ENCODE data around the gene CXCL16. TPM values are rescaled to one million over a fixed set of nuclear protein-coding genes. Genes with fewer than 3 reads are reported as not detected.

Gene CXCL16, protein sequence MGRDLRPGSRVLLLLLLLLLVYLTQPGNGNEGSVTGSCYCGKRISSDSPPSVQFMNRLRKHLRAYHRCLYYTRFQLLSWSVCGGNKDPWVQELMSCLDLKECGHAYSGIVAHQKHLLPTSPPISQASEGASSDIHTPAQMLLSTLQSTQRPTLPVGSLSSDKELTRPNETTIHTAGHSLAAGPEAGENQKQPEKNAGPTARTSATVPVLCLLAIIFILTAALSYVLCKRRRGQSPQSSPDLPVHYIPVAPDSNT
- total RNA-seq (2022; extraction: Qiagen RNA extraction; ENCODE audit: low read depth), result 11.6 to 20.8 TPM (median 17.1 TPM) in 5 replicates

DNA sequence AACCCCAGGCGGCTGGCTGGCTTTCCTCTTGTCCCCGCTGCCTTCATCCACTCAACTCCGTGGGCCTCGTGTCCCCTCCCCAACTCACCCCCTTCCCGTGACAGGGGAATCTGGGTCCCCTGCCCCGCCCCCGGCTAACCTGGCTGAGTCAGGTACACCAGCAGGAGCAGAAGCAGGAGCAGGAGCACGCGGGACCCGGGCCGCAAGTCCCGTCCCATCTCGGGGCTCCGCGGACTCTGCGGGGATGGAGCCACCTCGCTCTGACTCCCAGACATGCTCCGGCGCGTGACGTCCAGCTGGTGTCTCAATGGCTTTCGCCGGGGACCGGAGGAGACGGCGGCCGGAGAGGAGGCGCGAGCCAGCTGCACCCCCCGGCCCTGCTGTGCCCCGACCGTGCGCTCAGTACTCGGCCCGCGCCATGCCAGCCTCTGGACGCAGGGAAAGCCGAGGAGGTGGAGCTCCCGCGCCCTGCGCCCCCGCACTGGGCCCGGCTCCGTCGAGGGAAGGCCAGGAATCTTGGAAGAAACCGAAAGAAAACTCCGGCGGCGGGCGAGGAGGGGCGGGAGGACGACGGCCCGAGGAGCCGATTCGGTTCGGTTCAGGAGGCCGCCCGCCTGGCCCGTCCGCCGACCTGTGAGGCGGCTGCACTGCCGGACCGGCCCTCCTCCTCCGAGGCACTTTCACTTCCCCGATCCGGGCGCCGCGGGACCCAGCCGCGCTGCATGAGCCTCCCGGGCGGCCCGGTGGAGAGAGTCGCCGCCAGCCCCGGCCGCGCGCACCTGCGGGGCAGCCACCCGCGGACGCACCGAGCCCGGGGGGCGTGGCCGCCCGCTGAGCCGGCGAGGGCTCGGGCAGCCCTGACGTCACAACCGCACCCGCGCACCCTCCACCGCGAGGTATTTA, at the start of gene CXCL16, which contains the start of gene ZMYND15:
TSS of gene CXCL16 (minus strand) at position 807 of the 903 bp plus-strand sequence. CDS start at position 218, 589 bp downstream.
TSS of gene ZMYND15 (plus strand) at position 712 of the 903 bp plus-strand sequence. CDS start 716 bp downstream, outside the sequence.

DNA sequence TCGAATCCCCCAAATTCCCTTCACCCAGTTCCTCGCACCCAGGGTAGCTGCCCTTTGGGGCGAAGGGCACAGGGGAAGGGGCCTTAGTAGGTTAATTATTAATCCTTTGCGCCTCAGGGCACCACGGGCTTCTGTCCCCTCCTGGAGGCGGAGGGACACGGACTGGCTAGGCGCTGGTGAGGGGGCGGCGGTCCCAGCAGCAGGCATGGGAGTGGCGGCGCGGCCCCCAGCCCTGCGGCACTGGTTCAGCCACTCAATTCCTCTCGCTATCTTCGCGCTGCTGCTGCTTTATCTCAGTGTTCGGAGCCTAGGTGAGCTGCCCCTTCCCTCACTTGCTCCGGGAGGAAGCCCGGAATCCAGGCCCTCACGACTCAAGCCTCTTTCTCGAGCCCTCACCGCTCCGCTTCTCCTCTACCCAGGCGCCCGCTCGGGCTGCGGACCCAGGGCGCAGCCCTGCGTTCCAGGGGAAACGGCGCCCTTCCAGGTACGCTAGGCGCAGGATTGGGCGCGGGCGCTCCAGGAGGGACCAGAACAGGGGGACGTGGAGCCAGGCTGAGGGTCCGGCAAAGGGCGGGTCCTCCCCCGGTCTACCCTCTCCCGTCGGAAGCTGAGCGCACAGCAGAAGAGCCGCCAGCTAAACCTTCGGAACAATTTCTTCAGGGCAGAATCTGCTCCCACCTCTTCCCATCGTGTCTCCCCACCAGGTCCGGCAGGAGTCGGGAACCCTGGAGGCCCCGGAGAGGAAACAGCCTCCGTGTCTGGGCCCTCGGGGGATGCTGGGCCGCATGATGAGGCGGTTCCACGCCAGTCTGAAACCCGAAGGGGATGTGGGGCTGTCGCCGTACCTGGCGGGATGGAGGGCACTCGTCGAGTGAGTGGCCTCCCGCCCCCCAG, 49.3 kb upstream of the CXCL16 start, which contains the start of gene GLTPD2:
TSS of gene GLTPD2 (plus strand) at position 158 of the 894 bp plus-strand sequence. CDS start at position 206, 48 bp downstream.

DNA sequence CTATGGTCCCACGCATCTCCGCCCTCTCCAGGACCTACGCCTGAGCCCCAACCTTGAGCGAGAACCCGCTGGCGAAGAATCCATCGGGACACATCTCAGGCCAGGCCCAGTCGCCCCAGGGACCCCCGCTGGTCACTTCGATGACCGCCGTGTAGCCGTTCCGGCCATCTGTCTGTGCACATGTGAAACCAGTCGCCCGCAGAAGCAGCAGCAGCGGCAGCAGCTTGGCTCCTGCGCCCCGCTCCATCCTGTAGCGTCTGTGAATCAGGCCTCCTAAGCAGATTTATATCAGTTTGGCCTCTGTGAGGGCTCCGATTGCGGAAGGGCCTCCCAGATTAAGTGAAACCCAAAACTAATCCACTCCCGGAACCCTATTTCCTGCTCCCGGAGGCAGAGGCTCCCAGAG, 46.4 kb upstream of the CXCL16 start, which contains the start of gene VMO1:
TSS of gene VMO1 (minus strand) at position 259 of the 406 bp plus-strand sequence. CDS start at position 247, 12 bp downstream.

DNA sequence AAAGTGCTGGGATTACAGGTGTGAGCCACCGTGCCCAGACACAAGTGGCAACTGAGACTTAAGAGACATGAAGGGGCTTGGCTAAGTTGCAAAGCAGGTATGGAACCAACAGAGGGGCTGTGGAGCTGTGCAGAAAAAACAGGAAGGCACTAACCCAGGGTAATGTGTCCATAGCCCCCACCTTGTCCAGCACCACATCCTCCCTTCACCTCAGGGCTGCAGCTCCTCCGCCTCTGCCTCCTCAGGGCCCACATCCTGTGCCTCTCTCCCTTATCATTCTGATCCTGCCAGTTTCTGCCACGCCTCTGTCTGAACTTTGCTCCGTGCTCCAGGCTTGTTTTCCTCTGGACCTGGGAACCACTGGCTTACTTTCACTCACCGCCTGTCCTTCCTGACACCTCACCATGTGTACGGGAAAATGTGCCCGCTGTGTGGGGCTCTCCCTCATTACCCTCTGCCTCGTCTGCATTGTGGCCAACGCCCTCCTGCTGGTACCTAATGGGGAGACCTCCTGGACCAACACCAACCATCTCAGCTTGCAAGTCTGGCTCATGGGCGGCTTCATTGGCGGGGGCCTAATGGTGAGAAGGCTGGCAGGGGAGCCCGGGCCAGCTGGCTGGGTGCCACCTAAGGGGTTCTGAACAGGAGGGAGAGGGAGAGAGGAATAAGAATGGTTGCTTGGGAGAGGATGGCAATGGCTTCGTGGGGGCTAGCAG, 31.9 kb upstream of the CXCL16 start, which contains the start of gene TM4SF5:
TSS of gene TM4SF5 (plus strand) at position 368 of the 716 bp plus-strand sequence. CDS start at position 405, 37 bp downstream.

DNA sequence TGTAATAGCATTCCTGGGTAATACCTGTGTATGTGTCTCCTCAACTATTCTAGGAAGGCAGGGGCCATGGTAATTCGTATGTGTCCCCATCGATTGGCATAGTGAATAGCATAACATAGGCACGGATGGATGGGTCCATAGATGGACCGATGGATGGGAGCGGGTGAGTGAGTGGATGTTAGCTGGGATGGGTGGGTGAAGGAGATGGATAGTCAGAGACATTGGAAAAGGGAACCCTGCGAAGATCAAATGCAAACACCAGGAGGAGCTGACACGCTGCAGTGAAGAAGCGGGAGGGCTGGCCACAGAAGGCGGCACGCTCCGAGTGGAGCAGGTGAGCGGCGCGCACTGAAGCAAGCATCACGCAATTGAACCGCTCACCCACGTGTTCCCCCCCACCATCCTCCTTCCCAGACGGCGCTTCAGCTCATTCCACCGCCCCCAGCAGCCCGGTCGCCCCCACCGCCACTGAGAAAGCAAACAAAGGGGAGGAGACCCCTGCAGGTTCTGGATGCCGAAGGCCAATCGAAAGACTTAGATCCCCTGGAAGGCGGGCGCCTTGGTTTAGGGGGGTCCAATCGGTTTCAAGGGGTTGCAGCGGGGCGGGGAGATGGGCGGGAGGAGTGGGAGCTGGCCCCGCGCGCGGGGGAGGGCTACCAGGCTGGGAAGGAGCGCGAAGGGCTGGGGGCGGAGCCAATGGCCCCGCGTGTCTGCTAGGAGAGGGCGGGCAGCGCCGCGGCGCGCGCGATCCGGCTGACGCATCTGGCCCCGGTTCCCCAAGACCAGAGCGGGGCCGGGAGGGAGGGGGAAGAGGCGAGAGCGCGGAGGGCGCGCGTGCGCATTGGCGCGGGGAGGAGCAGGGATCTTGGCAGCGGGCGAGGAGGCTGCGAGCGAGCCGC, 29.7 kb downstream of the CXCL16 start, which contains the start of gene ARRB2:
TSS of gene ARRB2 (plus strand) at position 839 of the 899 bp plus-strand sequence. CDS start 90 bp downstream, outside the sequence.

Other genes with a start within 250 kb of the CXCL16 start
- gene SPNS2, start 241.0 kb downstream of the CXCL16 start, total RNA-seq (2022; extraction: Qiagen RNA extraction; ENCODE audit: low read depth), result 7.0 to 12.1 TPM (median 10.4 TPM) in 5 replicates
- gene MYBBP1A, start 184.5 kb downstream of the CXCL16 start, total RNA-seq (2022; extraction: Qiagen RNA extraction; ENCODE audit: low read depth), result 74.9 to 120 TPM (median 113 TPM) in 5 replicates
- not detected in 5 replicates for gene GGT6, start 179.4 kb downstream of the CXCL16 start, total RNA-seq (2022; extraction: Qiagen RNA extraction; ENCODE audit: low read depth)
- gene SMTNL2, start 155.4 kb downstream of the CXCL16 start, total RNA-seq (2022; extraction: Qiagen RNA extraction; ENCODE audit: low read depth), result 0.24 to 1.3 TPM (median 0.73 TPM) in 5 replicates
- gene ALOX15, start 98.2 kb downstream of the CXCL16 start, total RNA-seq (2022; extraction: Qiagen RNA extraction; ENCODE audit: low read depth), result 0.11 to 0.17 TPM (median 0.14 TPM) in 4 of 5 replicates, not detected in the other
- 52.0 to 80.3 TPM (median 74.0 TPM) in 5 replicates for gene PELP1, start 35.8 kb downstream of the CXCL16 start, total RNA-seq (2022; extraction: Qiagen RNA extraction; ENCODE audit: low read depth)
- gene ARRB2, start 29.3 kb downstream of the CXCL16 start, total RNA-seq (2022; extraction: Qiagen RNA extraction; ENCODE audit: low read depth), result 51.4 to 69.2 TPM (median 63.0 TPM) in 5 replicates
- gene MED11, start 8.5 kb downstream of the CXCL16 start, total RNA-seq (2022; extraction: Qiagen RNA extraction; ENCODE audit: low read depth), result 38.6 to 52.7 TPM (median 42.3 TPM) in 5 replicates
- 0.41 to 0.65 TPM (median 0.52 TPM) in 5 replicates for gene ZMYND15, start 95 bp downstream of the CXCL16 start, total RNA-seq (2022; extraction: Qiagen RNA extraction; ENCODE audit: low read depth)
- 0.44 to 1.2 TPM (median 0.78 TPM) in 5 replicates for gene TM4SF5, start 32.0 kb upstream of the CXCL16 start, total RNA-seq (2022; extraction: Qiagen RNA extraction; ENCODE audit: low read depth)
- 0.94 to 1.7 TPM (median 1.5 TPM) in 4 of 5 replicates, not detected in the other for gene VMO1, start 46.4 kb upstream of the CXCL16 start, total RNA-seq (2022; extraction: Qiagen RNA extraction; ENCODE audit: low read depth)
- not detected in 5 replicates for gene GLTPD2, start 49.0 kb upstream of the CXCL16 start, total RNA-seq (2022; extraction: Qiagen RNA extraction; ENCODE audit: low read depth)
- gene PSMB6, start 56.2 kb upstream of the CXCL16 start, total RNA-seq (2022; extraction: Qiagen RNA extraction; ENCODE audit: low read depth), result 391 to 521 TPM (median 476 TPM) in 5 replicates
- 17.2 to 31.6 TPM (median 24.7 TPM) in 5 replicates for gene PLD2, start 67.2 kb upstream of the CXCL16 start, total RNA-seq (2022; extraction: Qiagen RNA extraction; ENCODE audit: low read depth)
- 39.9 to 69.8 TPM (median 63.0 TPM) in 5 replicates for gene MINK1, start 93.4 kb upstream of the CXCL16 start, total RNA-seq (2022; extraction: Qiagen RNA extraction; ENCODE audit: low read depth)
- gene C17orf107, start 159.6 kb upstream of the CXCL16 start, total RNA-seq (2022; extraction: Qiagen RNA extraction; ENCODE audit: low read depth), result 0.13 to 0.41 TPM (median 0.36 TPM) in 5 replicates
- gene CHRNE, start 163.2 kb upstream of the CXCL16 start, total RNA-seq (2022; extraction: Qiagen RNA extraction; ENCODE audit: low read depth), result 0.06 to 0.22 TPM (median 0.09 TPM) in 3 of 5 replicates, not detected in the others
- not detected in 5 replicates for gene GP1BA, start 192.3 kb upstream of the CXCL16 start, total RNA-seq (2022; extraction: Qiagen RNA extraction; ENCODE audit: low read depth)
- 48.3 to 76.4 TPM (median 71.9 TPM) in 5 replicates for gene SLC25A11, start 200.1 kb upstream of the CXCL16 start, total RNA-seq (2022; extraction: Qiagen RNA extraction; ENCODE audit: low read depth)
- 100 to 159 TPM (median 135 TPM) in 5 replicates for gene RNF167, start 200.3 kb upstream of the CXCL16 start, total RNA-seq (2022; extraction: Qiagen RNA extraction; ENCODE audit: low read depth)
- gene PFN1, start 208.6 kb upstream of the CXCL16 start, total RNA-seq (2022; extraction: Qiagen RNA extraction; ENCODE audit: low read depth), result 2,069 to 3,159 TPM (median 3,031 TPM) in 5 replicates
- 41.5 to 63.2 TPM (median 48.4 TPM) in 5 replicates for gene ENO3, start 211.2 kb upstream of the CXCL16 start, total RNA-seq (2022; extraction: Qiagen RNA extraction; ENCODE audit: low read depth)
- gene SPAG7, start 227.9 kb upstream of the CXCL16 start, total RNA-seq (2022; extraction: Qiagen RNA extraction; ENCODE audit: low read depth), result 71.7 to 94.4 TPM (median 78.1 TPM) in 5 replicates
- 24.5 to 43.4 TPM (median 34.9 TPM) in 5 replicates for gene CAMTA2, start 247.7 kb upstream of the CXCL16 start, total RNA-seq (2022; extraction: Qiagen RNA extraction; ENCODE audit: low read depth)

Data from A549 treated with ZK216348 at 1 μM for 4 hours (cell line).